Hepatocyte (in vitro differentiated cells): ENCODE measurements around the gene TXNL1.

Experiments
- EZH2 ChIP-seq: fragments of 200-600 bp; sonication (generic); IDR thresholded peaks from 2 replicates; pipeline ENCODE4 v1.6.1; 2016; ENCODE audit warnings: antibody characterized with exemption, mild to moderate bottlenecking, borderline replicate concordance
- TF ChIP-seq, protein P1 (sequence below): fragments of 200-600 bp; sonication (generic); IDR thresholded peaks from 2 replicates; pipeline ENCODE4 v1.5.1; 2016; ENCODE audit warnings: antibody characterized with exemption, mild to moderate bottlenecking; ENCODE audit not compliant: poor library complexity

DNA sequence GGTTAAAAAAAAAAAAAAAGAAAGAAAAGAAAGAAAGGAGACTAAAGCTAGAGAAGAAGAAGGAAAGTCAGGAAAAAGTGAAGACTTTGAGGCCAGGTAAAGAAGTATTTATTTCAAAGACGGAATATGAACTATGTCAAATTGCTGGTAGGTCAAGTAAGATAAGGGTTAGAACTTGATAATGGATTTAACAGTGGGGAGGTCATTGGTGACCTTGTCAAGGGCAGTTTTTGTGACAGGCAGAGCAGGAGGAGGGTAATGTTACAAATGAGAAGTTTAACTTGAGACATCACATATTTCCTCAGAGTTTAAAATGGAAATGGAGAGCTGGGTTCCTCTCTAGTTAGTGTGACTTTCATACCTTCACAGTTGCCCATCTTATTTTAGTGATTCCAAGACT, 22.3 kb upstream of the TXNL1 start:
- TF ChIP-seq, protein P1, sequence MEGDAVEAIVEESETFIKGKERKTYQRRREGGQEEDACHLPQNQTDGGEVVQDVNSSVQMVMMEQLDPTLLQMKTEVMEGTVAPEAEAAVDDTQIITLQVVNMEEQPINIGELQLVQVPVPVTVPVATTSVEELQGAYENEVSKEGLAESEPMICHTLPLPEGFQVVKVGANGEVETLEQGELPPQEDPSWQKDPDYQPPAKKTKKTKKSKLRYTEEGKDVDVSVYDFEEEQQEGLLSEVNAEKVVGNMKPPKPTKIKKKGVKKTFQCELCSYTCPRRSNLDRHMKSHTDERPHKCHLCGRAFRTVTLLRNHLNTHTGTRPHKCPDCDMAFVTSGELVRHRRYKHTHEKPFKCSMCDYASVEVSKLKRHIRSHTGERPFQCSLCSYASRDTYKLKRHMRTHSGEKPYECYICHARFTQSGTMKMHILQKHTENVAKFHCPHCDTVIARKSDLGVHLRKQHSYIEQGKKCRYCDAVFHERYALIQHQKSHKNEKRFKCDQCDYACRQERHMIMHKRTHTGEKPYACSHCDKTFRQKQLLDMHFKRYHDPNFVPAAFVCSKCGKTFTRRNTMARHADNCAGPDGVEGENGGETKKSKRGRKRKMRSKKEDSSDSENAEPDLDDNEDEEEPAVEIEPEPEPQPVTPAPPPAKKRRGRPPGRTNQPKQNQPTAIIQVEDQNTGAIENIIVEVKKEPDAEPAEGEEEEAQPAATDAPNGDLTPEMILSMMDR, result no peak
- no peak for TF ChIP-seq EZH2
